SK-N-SH treated with all-trans-retinoic acid at 6 μM for 48 hours (cell line): Measurements from ENCODE around the gene DUSP16.

Source experiments
- ATAC-seq: fragments of 200-7000 bp; cut with Tn5 transposase; 3 replicates; pipeline ENCODE4 v1.9.1; 2020; ENCODE audit warnings: mild to moderate bottlenecking, moderate library complexity
- ARNTL ChIP-seq: fragments of 450-650 bp; formaldehyde crosslinking; IDR thresholded peaks from 2 replicates; pipeline ENCODE4 v1.5.0; 2020; ENCODE audit warnings: low read depth, mild to moderate bottlenecking, moderate library complexity, borderline replicate concordance
- BACH2 ChIP-seq: fragments of 250-450 bp; sonication (Bioruptor Pico); IDR thresholded peaks from 2 replicates; pipeline ENCODE4 v1.9.0; 2021; ENCODE audit warnings: mild to moderate bottlenecking, borderline replicate concordance
- CREB5 ChIP-seq: fragments of 250-450 bp; sonication (Bioruptor Pico); IDR thresholded peaks from 2 replicates; pipeline ENCODE4 v1.5.1; 2020; ENCODE audit warnings: low read depth, mild to moderate bottlenecking, moderate library complexity
- CSDC2 ChIP-seq: fragments of 250-450 bp; sonication (Bioruptor Pico); IDR thresholded peaks from 2 replicates; pipeline ENCODE4 v1.5.0; 2020; ENCODE audit warnings: mild to moderate bottlenecking, moderate library complexity
- CSRNP3 ChIP-seq: fragments of 250-450 bp; sonication (Bioruptor Pico); IDR thresholded peaks from 2 replicates; pipeline ENCODE4 v1.5.1; 2021; ENCODE audit warnings: mild to moderate bottlenecking, moderate library complexity
- ESRRG ChIP-seq: fragments of 250-450 bp; sonication (Bioruptor Pico); IDR thresholded peaks from 2 replicates; pipeline ENCODE4 v1.6.1; 2021; ENCODE audit warnings: mild to moderate bottlenecking
- GLIS3 ChIP-seq: fragments of 250-450 bp; sonication (Bioruptor Pico); IDR thresholded peaks from 2 replicates; pipeline ENCODE4 v1.5.0; 2020; ENCODE audit warnings: mild to moderate bottlenecking, moderate library complexity
- ISL1 ChIP-seq: fragments of 250-450 bp; sonication (Bioruptor Pico); IDR thresholded peaks from 2 replicates; pipeline ENCODE4 v2.1.2; 2022; ENCODE audit warnings: mild to moderate bottlenecking, moderate library complexity
- PATZ1 ChIP-seq: fragments of 250-450 bp; sonication (Bioruptor Pico); IDR thresholded peaks from 2 replicates; pipeline ENCODE4 v1.8.0; 2020; ENCODE audit warnings: mild to moderate bottlenecking, moderate library complexity, borderline replicate concordance
- POU6F1 ChIP-seq: fragments of 250-450 bp; sonication (Bioruptor Pico); IDR thresholded peaks from 2 replicates; pipeline ENCODE4 v1.8.0; 2021; ENCODE audit warnings: low read depth, mild to moderate bottlenecking, moderate library complexity, borderline replicate concordance
- PPARA ChIP-seq: fragments of 250-450 bp; sonication (Bioruptor Pico); IDR thresholded peaks from 2 replicates; pipeline ENCODE4 v1.5.0; 2020; ENCODE audit warnings: mild to moderate bottlenecking, borderline replicate concordance
- RARB ChIP-seq: fragments of 250-450 bp; sonication (Bioruptor Pico); IDR thresholded peaks from 2 replicates; pipeline ENCODE4 v1.8.0; 2021; ENCODE audit warnings: mild to moderate bottlenecking, moderate library complexity
- SNAI2 ChIP-seq: fragments of 250-450 bp; sonication (Bioruptor Pico); IDR thresholded peaks from 2 replicates; pipeline ENCODE4 v1.5.0; 2020; ENCODE audit warnings: mild to moderate bottlenecking, moderate library complexity
- TCF4 ChIP-seq: fragments of 250-450 bp; sonication (Bioruptor Pico); IDR thresholded peaks from 2 replicates; pipeline ENCODE4 v1.8.0; 2021; ENCODE audit warnings: mild to moderate bottlenecking, moderate library complexity, borderline replicate concordance
- TOX ChIP-seq: fragments of 250-450 bp; sonication (Bioruptor Pico); IDR thresholded peaks from 2 replicates; pipeline ENCODE4 v1.8.0; 2021; ENCODE audit warnings: mild to moderate bottlenecking, moderate library complexity, borderline replicate concordance
- TSHZ2 ChIP-seq: fragments of 250-450 bp; sonication (Bioruptor Pico); IDR thresholded peaks from 2 replicates; pipeline ENCODE4 v1.5.0; 2020; ENCODE audit warnings: mild to moderate bottlenecking, moderate library complexity
- ZC3H10 ChIP-seq: fragments of 250-450 bp; sonication (Bioruptor Pico); IDR thresholded peaks from 2 replicates; pipeline ENCODE4 v1.5.1; 2021; ENCODE audit warnings: mild to moderate bottlenecking, moderate library complexity
- ZFP3 ChIP-seq: fragments of 250-450 bp; sonication (Bioruptor Pico); IDR thresholded peaks from 2 replicates; pipeline ENCODE4 v1.5.0; 2020; ENCODE audit warnings: mild to moderate bottlenecking, moderate library complexity
- ZFP30 ChIP-seq: fragments of 450-650 bp; formaldehyde crosslinking; IDR thresholded peaks from 2 replicates; pipeline ENCODE4 v1.5.0; 2022; ENCODE audit warnings: mild to moderate bottlenecking, moderate library complexity
- ZNF565 ChIP-seq: fragments of 450-650 bp; formaldehyde crosslinking; conservative IDR thresholded peaks from 2 replicates; pipeline ENCODE4 v1.5.0; 2020; ENCODE audit warnings: low read depth, mild to moderate bottlenecking, moderate library complexity
- ZNF70 ChIP-seq: fragments of 450-650 bp; formaldehyde crosslinking; IDR thresholded peaks from 2 replicates; pipeline ENCODE4 v1.5.0; 2020; ENCODE audit warnings: mild to moderate bottlenecking, moderate library complexity
- ZNF8 ChIP-seq: fragments of 450-650 bp; formaldehyde crosslinking; IDR thresholded peaks from 2 replicates; pipeline ENCODE4 v1.5.0; 2020; ENCODE audit warnings: mild to moderate bottlenecking, moderate library complexity

Gene DUSP16

GRCh38 chr12:12488823-12489550 lies 73.7 kb downstream of the DUSP16 start:
- ATAC-seq, result no peak
- no peak for TF ChIP-seq PPARA (CRISPR knock-in tag)

GRCh38 chr12:12488296-12488695 lies 74.4 kb downstream of the DUSP16 start:
- TF ChIP-seq BACH2 (CRISPR knock-in tag) (no peak), TCF4 (CRISPR knock-in tag) (no peak), CSRNP3 (CRISPR knock-in tag) (no peak), PPARA (CRISPR knock-in tag) (no peak), ZFP30 (CRISPR knock-in tag) (no peak), ISL1 (CRISPR knock-in tag) (no peak), CREB5 (CRISPR knock-in tag) (no peak), POU6F1 (no peak), PATZ1 (CRISPR knock-in tag) (no peak), GLIS3 (CRISPR knock-in tag) (no peak), ZC3H10 (no peak), CSDC2 (no peak), ZNF70 (CRISPR knock-in tag) (no peak), TSHZ2 (CRISPR knock-in tag) (no peak), ZNF8 (no peak), ZFP3 (CRISPR knock-in tag) (no peak), ZNF565 (no peak), SNAI2 (no peak), ESRRG (no peak), RARB (no peak)
- ATAC-seq, result no peak

GRCh38 chr12:12487490-12487889 lies 75.2 kb downstream of the DUSP16 start:
- TF ChIP-seq ZNF70 (CRISPR knock-in tag), result no peak
- no peak for TF ChIP-seq ZC3H10
- TF ChIP-seq PPARA (CRISPR knock-in tag), result no peak
- TF ChIP-seq ZNF565, result no peak
- TF ChIP-seq BACH2 (CRISPR knock-in tag), result no peak
- TF ChIP-seq POU6F1, result no peak
- no peak for TF ChIP-seq ARNTL (CRISPR knock-in tag)
- no peak for TF ChIP-seq TCF4 (CRISPR knock-in tag)
- TF ChIP-seq SNAI2, result no peak
- no peak for TF ChIP-seq ISL1 (CRISPR knock-in tag)
- no peak for TF ChIP-seq ESRRG
- TF ChIP-seq CSRNP3 (CRISPR knock-in tag), result no peak
- TF ChIP-seq CSDC2, result no peak
- TF ChIP-seq TOX (CRISPR knock-in tag), result no peak
- no peak for TF ChIP-seq RARB
- no peak for TF ChIP-seq GLIS3 (CRISPR knock-in tag)
- no peak for TF ChIP-seq ZFP3 (CRISPR knock-in tag)
- no peak for ATAC-seq
